Hepatocyte (in vitro differentiated cells): ENCODE data around the gene PRSS1. TPM values are rescaled to one million over a fixed set of nuclear protein-coding genes. Genes with fewer than 3 reads are reported as not detected.

Experiments
- DNase-seq: peaks from one replicate; pipeline ENCODE4 v3.0.0-alpha.2; 2016; ENCODE audit warnings: low spot score
- H2AFZ ChIP-seq: fragments of 200-600 bp; sonication (generic); 2 replicates; pipeline ENCODE4 v1.6.0; 2016; ENCODE audit warnings: antibody characterized with exemption, mild to moderate bottlenecking
- H3K27ac ChIP-seq: fragments of 200-600 bp; sonication (generic); 2 replicates; pipeline ENCODE4 v1.5.1; 2016; ENCODE audit warnings: mild to moderate bottlenecking
- H3K27me3 ChIP-seq: fragments of 200-600 bp; sonication (generic); 2 replicates; pipeline ENCODE4 v1.6.1; 2016
- H3K36me3 ChIP-seq: fragments of 200-600 bp; sonication (generic); replicated peaks from 2 replicates; pipeline ENCODE4 v1.5.1; 2016; ENCODE audit warnings: low read depth; ENCODE audit not compliant: insufficient read depth
- H3K4me1 ChIP-seq: fragments of 200-600 bp; sonication (generic); 2 replicates; pipeline ENCODE4 v1.5.1; 2016; ENCODE audit warnings: mild to moderate bottlenecking, moderate library complexity; ENCODE audit not compliant: insufficient read depth
- H3K4me2 ChIP-seq: fragments of 200-600 bp; sonication (generic); 2 replicates; pipeline ENCODE4 v1.6.0; 2016
- H3K4me3 ChIP-seq: fragments of 200-600 bp; sonication (generic); 2 replicates; pipeline ENCODE4 v1.5.1; 2016; ENCODE audit warnings: mild to moderate bottlenecking
- H3K79me2 ChIP-seq: fragments of 200-600 bp; sonication (generic); 2 replicates; pipeline ENCODE4 v1.6.0; 2017; ENCODE audit warnings: mild to moderate bottlenecking
- H3K9me2 ChIP-seq: fragments of 200-600 bp; sonication (generic); replicated peaks from 2 replicates; pipeline ENCODE4 v1.6.0; 2017; ENCODE audit warnings: mild to moderate bottlenecking; ENCODE audit not compliant: insufficient read depth
- H3K9me3 ChIP-seq: fragments of 200-600 bp; sonication (generic); 2 replicates; pipeline ENCODE4 v1.5.1; 2016; ENCODE audit warnings: low read depth, mild to moderate bottlenecking
- H4K20me1 ChIP-seq: fragments of 200-600 bp; sonication (generic); 2 replicates; pipeline ENCODE4 v1.6.0; 2016; ENCODE audit warnings: mild to moderate bottlenecking; ENCODE audit not compliant: insufficient read depth, poor library complexity, severe bottlenecking
- EZH2 ChIP-seq: fragments of 200-600 bp; sonication (generic); IDR thresholded peaks from 2 replicates; pipeline ENCODE4 v1.6.1; 2016; ENCODE audit warnings: antibody characterized with exemption, mild to moderate bottlenecking, borderline replicate concordance
- EZH2phosphoT487 ChIP-seq: fragments of 200-600 bp; sonication (generic); IDR thresholded peaks from one replicate; pipeline ENCODE4 v1.6.1; 2018; ENCODE audit warnings: antibody characterized with exemption, mild to moderate bottlenecking, low read depth, moderate library complexity; ENCODE audit not compliant: unreplicated experiment, severe bottlenecking
- WGBS: methylation state at CpG from one replicate; pipeline ENCODE4 v1.1.6; 2016; ENCODE audit warnings: low lambda C conversion rate; ENCODE audit errors: missing lambda C conversion rate; 5-methylcytosine and 5-hydroxymethylcytosine counted together
- polyA plus RNA-seq: library from polyadenylated mRNA; unstranded; fragments of >200 nt; fragmentation: Nextera tagmentation; extraction: Ambion mirVana; gene quantifications from 2 replicates; pipeline ENCODE4 v1.2.1, GENCODE V29; 2016
- total RNA-seq: library from RNA; depleted of rRNA; stranded (reverse); fragments of >200 nt; gene quantifications from 2 replicates; pipeline ENCODE4 v1.2.3, GENCODE V29; 2014
- TF ChIP-seq, protein P1 (sequence below): fragments of 200-600 bp; sonication (generic); IDR thresholded peaks from 2 replicates; pipeline ENCODE4 v1.5.1; 2016; ENCODE audit warnings: antibody characterized with exemption, mild to moderate bottlenecking; ENCODE audit not compliant: poor library complexity

Gene PRSS1
- total and polyA plus RNA-seq, 2 experiments from 2014 or later = 67.6 to 71.2 TPM

- H3K27me3 ChIP-seq = peaks cover 70% of the 10 kb centered on the region
- no peaks in the 10 kb centered on the region for H3K79me2 ChIP-seq
- no peak overlapping the region for H2AFZ ChIP-seq
- DNase-seq = no peak
- TF ChIP-seq EZH2 (no peak), EZH2phosphoT487 (no peak)
- TF ChIP-seq, protein P1, sequence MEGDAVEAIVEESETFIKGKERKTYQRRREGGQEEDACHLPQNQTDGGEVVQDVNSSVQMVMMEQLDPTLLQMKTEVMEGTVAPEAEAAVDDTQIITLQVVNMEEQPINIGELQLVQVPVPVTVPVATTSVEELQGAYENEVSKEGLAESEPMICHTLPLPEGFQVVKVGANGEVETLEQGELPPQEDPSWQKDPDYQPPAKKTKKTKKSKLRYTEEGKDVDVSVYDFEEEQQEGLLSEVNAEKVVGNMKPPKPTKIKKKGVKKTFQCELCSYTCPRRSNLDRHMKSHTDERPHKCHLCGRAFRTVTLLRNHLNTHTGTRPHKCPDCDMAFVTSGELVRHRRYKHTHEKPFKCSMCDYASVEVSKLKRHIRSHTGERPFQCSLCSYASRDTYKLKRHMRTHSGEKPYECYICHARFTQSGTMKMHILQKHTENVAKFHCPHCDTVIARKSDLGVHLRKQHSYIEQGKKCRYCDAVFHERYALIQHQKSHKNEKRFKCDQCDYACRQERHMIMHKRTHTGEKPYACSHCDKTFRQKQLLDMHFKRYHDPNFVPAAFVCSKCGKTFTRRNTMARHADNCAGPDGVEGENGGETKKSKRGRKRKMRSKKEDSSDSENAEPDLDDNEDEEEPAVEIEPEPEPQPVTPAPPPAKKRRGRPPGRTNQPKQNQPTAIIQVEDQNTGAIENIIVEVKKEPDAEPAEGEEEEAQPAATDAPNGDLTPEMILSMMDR = no peak
- H4K20me1 ChIP-seq = no peaks in the 10 kb centered on the region
- no peaks in the 10 kb centered on the region for H3K9me3 ChIP-seq
- H3K4me1 ChIP-seq = peaks cover 19% of the 10 kb centered on the region
- H3K27ac ChIP-seq = no peak overlapping the region
- no peak overlapping the region for H3K4me2 ChIP-seq
- H3K9me2 ChIP-seq = no peaks in the 10 kb centered on the region
- 87% methylated on average over 11 of the region's 11 CpGs for WGBS
- no peak overlapping the region for H3K4me3 ChIP-seq
- H3K36me3 ChIP-seq = no peaks in the 10 kb centered on the region
These were observed 49.5 kb downstream of the PRSS1 start for GRCh38 chr7:142798451-142799436.

DNA sequence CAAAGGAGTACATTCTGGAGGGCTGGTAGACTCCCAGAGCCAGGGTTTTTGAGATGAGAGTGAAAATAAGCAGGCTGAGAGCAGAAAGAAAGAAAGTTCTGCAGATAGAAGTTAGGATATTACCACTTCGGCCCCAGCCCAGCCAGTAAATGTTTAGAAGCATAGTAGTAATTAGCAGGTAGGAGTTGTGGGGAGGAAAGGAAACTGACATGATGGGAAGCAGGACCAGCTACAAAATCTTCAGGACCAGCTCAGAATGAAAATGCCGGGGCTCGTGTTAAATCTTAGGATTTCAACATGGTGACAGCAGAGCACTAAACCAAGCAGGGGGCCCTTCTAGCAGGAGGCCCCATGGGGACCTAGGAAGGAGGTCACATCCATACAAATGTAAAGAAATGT, 50.2 kb downstream of the PRSS1 start:
- H3K79me2 ChIP-seq = no peaks in the 10 kb centered on the region
- no peak overlapping the region for H3K27ac ChIP-seq

GRCh38 chr7:142800088-142800487, 50.8 kb downstream of the PRSS1 start:
- Histone ChIP-seq H3K4me3 (no peak overlapping the region), H3K27me3 (peaks cover 57% of the 10 kb centered on the region), H3K4me1 (peaks cover 19% of the 10 kb centered on the region), H3K27ac (no peak overlapping the region), H3K79me2 (no peaks in the 10 kb centered on the region), H3K36me3 (no peaks in the 10 kb centered on the region), H3K9me3 (no peaks in the 10 kb centered on the region), H3K9me2 (no peaks in the 10 kb centered on the region), H4K20me1 (no peaks in the 10 kb centered on the region), H2AFZ (no peak overlapping the region), H3K4me2 (no peak overlapping the region)
- TF ChIP-seq EZH2 (no peak), EZH2phosphoT487 (no peak)
- TF ChIP-seq, protein P1 = no peak
- DNase-seq = no peak
- 90% methylated on average over 1 of the region's 1 CpG for WGBS

More for the DNA sequence above, 50.2 kb downstream of the PRSS1 start:
- no peak for DNase-seq
- TF ChIP-seq EZH2 = no peak
- no peak for TF ChIP-seq EZH2phosphoT487
- TF ChIP-seq, protein P1 = no peak
- H3K9me3 ChIP-seq = no peaks in the 10 kb centered on the region
- H3K36me3 ChIP-seq = no peaks in the 10 kb centered on the region
- 24% methylated on average over 3 of the region's 3 CpGs for WGBS
- H3K4me3 ChIP-seq = no peak overlapping the region
- H4K20me1 ChIP-seq = no peaks in the 10 kb centered on the region
- H3K9me2 ChIP-seq = no peaks in the 10 kb centered on the region
- peaks cover 64% of the 10 kb centered on the region for H3K27me3 ChIP-seq
- no peak overlapping the region for H3K4me2 ChIP-seq
- H2AFZ ChIP-seq = no peak overlapping the region
- H3K4me1 ChIP-seq = peaks cover 19% of the 10 kb centered on the region
